ENCODE results near the gene PRKG1. TPM values are rescaled to one million over a fixed set of nuclear protein-coding genes. Genes with fewer than 3 reads are reported as not detected.

The PRKG1 gene
- total RNA-seq, 1 experiment from 2014 or later = 0.21 TPM

GRCh38 chr10:51031950-51032349 lies 42.3 kb upstream of the PRKG1 start:
- TF ChIP-seq CTCF (IDR thresholded peaks at IDR 0.05; ENCODE audit: unreplicated experiment) = no peak
- Mint-ChIP-seq H3K27me3 (ENCODE audit: unreplicated experiment) (no peaks in the 10 kb centered on the region), H3K27ac (ENCODE audit: unreplicated experiment) (no peak overlapping the region), H3K36me3 (ENCODE audit: insufficient read depth, unreplicated experiment) (no peaks in the 10 kb centered on the region), H3K4me1 (ENCODE audit: low read depth, unreplicated experiment) (peaks cover 19% of the 10 kb centered on the region), H3K9me3 (ENCODE audit: low read depth, unreplicated experiment) (no peaks in the 10 kb centered on the region), H3K4me3 (ENCODE audit: low read depth, unreplicated experiment) (no peak overlapping the region)
- CTCF ChIA-PET = no interaction called here
- intact Hi-C loops (cut with micrococcal nuclease; ENCODE audit: unreplicated experiment) = no loop called here
- DNase-seq = no peak
- BruUV-seq (replicated peaks) = no TSS peak

GRCh38 chr10:51034769-51035168 lies 39.5 kb upstream of the PRKG1 start:
- Mint-ChIP-seq H3K36me3 (ENCODE audit: insufficient read depth, unreplicated experiment) (no peaks in the 10 kb centered on the region), H3K27ac (ENCODE audit: unreplicated experiment) (no peak overlapping the region), H3K4me1 (ENCODE audit: low read depth, unreplicated experiment) (peaks cover 19% of the 10 kb centered on the region), H3K27me3 (ENCODE audit: unreplicated experiment) (no peaks in the 10 kb centered on the region), H3K9me3 (ENCODE audit: low read depth, unreplicated experiment) (no peaks in the 10 kb centered on the region), H3K4me3 (ENCODE audit: low read depth, unreplicated experiment) (no peak overlapping the region)
- BruUV-seq (replicated peaks) = no TSS peak
- CTCF ChIA-PET = no interaction called here
- intact Hi-C loops (cut with micrococcal nuclease; ENCODE audit: unreplicated experiment) = no loop called here
- DNase-seq = no peak
- no peak for TF ChIP-seq CTCF (IDR thresholded peaks at IDR 0.05; ENCODE audit: unreplicated experiment)

- Mint-ChIP-seq H3K9me3 (ENCODE audit: low read depth, unreplicated experiment) (no peaks in the 10 kb centered on the region), H3K27ac (ENCODE audit: unreplicated experiment) (no peak overlapping the region), H3K27me3 (ENCODE audit: unreplicated experiment) (no peaks in the 10 kb centered on the region), H3K4me1 (ENCODE audit: low read depth, unreplicated experiment) (peaks cover 19% of the 10 kb centered on the region), H3K36me3 (ENCODE audit: insufficient read depth, unreplicated experiment) (no peaks in the 10 kb centered on the region), H3K4me3 (ENCODE audit: low read depth, unreplicated experiment) (no peak overlapping the region)
- no peak for TF ChIP-seq CTCF (IDR thresholded peaks at IDR 0.05; ENCODE audit: unreplicated experiment)
- CTCF ChIA-PET = interaction anchor here (0.5 to 0.6 kb wide), 2 partner anchors 18 to 514 kb away, joined by 4 to 7 read pairs; no protein-coding TSS in a partner anchor
- intact Hi-C loops (cut with micrococcal nuclease; ENCODE audit: unreplicated experiment) = no loop called here
- peak; percentile 77 for DNase-seq
- BruUV-seq (replicated peaks) = no TSS peak
Measured at GRCh38 chr10:51035344-51035743, 38.9 kb upstream of the PRKG1 start.

- TF ChIP-seq CTCF (IDR thresholded peaks at IDR 0.05; ENCODE audit: unreplicated experiment) = no peak
- CTCF ChIA-PET = no interaction called here
- Mint-ChIP-seq H3K36me3 (ENCODE audit: insufficient read depth, unreplicated experiment) (no peaks in the 10 kb centered on the region), H3K4me3 (ENCODE audit: low read depth, unreplicated experiment) (no peak overlapping the region), H3K9me3 (ENCODE audit: low read depth, unreplicated experiment) (no peaks in the 10 kb centered on the region), H3K27ac (ENCODE audit: unreplicated experiment) (no peak overlapping the region), H3K27me3 (ENCODE audit: unreplicated experiment) (peaks cover 16% of the 10 kb centered on the region), H3K4me1 (ENCODE audit: low read depth, unreplicated experiment) (no peaks in the 10 kb centered on the region)
- BruUV-seq (replicated peaks) = no TSS peak
- intact Hi-C loops (cut with micrococcal nuclease; ENCODE audit: unreplicated experiment) = loop anchor here (5.0 kb wide), 1 partner anchor 109 kb away; no protein-coding TSS in a partner anchor
- DNase-seq = no peak
Measured at GRCh38 chr10:51045871-51046270, 28.4 kb upstream of the PRKG1 start.
